GM12878 (cell line): ENCODE results near the gene MAML2. TPM values are rescaled to one million over a fixed set of nuclear protein-coding genes. Genes with fewer than 3 reads are reported as not detected.

ENCODE experiments used
- ATAC-seq: fragments of 200-7000 bp; cut with Tn5 transposase; 3 replicates; pipeline ENCODE4 v1.9.1; 2020; ENCODE audit warnings: mild to moderate bottlenecking, moderate library complexity
- BruUV-seq: library from RNA; stranded (reverse); fragments of 400-500 nt; replicated peaks from 2 replicates; lab custom pipeline; 2021; lab: Mats Ljungman, UMichigan
- CTCF ChIA-PET: fragments of 300-600 bp; sonication (Branson Sonifier 250); formaldehyde crosslinking; extraction: SDS; loops from one replicate; lab custom pipeline; 2021; ENCODE audit warnings: inconsistent platforms; lab: Yijun Ruan, JAX
- POLR2A ChIA-PET: fragments of 350-600 bp; formaldehyde crosslinking; extraction: SDS; loops from one replicate; lab custom pipeline; 2021; ENCODE audit warnings: inconsistent platforms; lab: Charles Lee
- RAD21 ChIA-PET: fragments of 300-600 bp; sonication (Branson Sonifier 250); formaldehyde crosslinking; loops from one replicate; lab custom pipeline; 2023; ENCODE audit warnings: antibody characterized with exemption; ENCODE audit not compliant: unreplicated experiment; lab: Charles Lee
- SMC1A ChIA-PET: fragments of 300-600 bp; sonication (Branson Sonifier 250); formaldehyde crosslinking; loops from one replicate; lab custom pipeline; 2023; ENCODE audit not compliant: unreplicated experiment, uncharacterized antibody; lab: Charles Lee
- DNase-seq: peaks from one replicate; pipeline ENCODE4 v3.0.0-alpha.2; 2011; ENCODE audit warnings: low read depth, low spot score
- FAIRE-seq: peaks from 3 replicates; lab custom pipeline; 2011; peaks lifted over from hg19 to GRCh38; lab: Jason Lieb, UNC
- H2AFZ ChIP-seq: 2 replicates; pipeline ENCODE4 v1.6.0; 2011; ENCODE audit warnings: low read depth, low read length, control low read depth; ENCODE audit not compliant: control insufficient read depth
- H3K27ac ChIP-seq: 2 replicates; pipeline ENCODE4 v1.5.1; 2011; ENCODE audit warnings: control low read depth; ENCODE audit not compliant: control insufficient read depth, insufficient read depth
- H3K27me3 ChIP-seq, 2 experiments: replicated peaks in 1 of 2; 2 replicates each; pipeline versions ENCODE4 v1.6.0 to v1.6.1; 2011; ENCODE audit warnings: low read length in 1 of 2; ENCODE audit not compliant: control insufficient read depth in 2 of 2, insufficient read depth in 2 of 2
- H3K36me3 ChIP-seq, 2 experiments: 2 replicates each; pipeline ENCODE4 v1.5.1; 2011; ENCODE audit warnings: low read length in 1 of 2; ENCODE audit not compliant: control insufficient read depth in 2 of 2, insufficient read depth in 2 of 2
- H3K4me1 ChIP-seq: 2 replicates; pipeline ENCODE4 v1.6.1; 2011; ENCODE audit warnings: mild to moderate bottlenecking, low read length, moderate library complexity, mixed read lengths; ENCODE audit not compliant: control insufficient read depth, insufficient read depth
- H3K4me2 ChIP-seq: 2 replicates; pipeline ENCODE4 v1.6.0; 2011; ENCODE audit warnings: control low read depth; ENCODE audit not compliant: control insufficient read depth, insufficient read depth
- H3K4me3 ChIP-seq: fragments of 200-600 bp; sonication (generic); 2 replicates; pipeline ENCODE4 v1.5.1; 2016
- H3K79me2 ChIP-seq: 2 replicates; pipeline ENCODE4 v1.6.0; 2011; ENCODE audit warnings: low read length; ENCODE audit not compliant: control insufficient read depth, insufficient read depth
- H3K9ac ChIP-seq: 2 replicates; pipeline ENCODE4 v1.8.0; 2011; ENCODE audit warnings: low read length, control low read depth, mixed read lengths; ENCODE audit not compliant: control insufficient read depth, insufficient read depth
- H3K9me3 ChIP-seq: replicated peaks from 3 replicates; pipeline ENCODE4 v1.5.1; 2011; ENCODE audit warnings: mild to moderate bottlenecking, low read length; ENCODE audit not compliant: control insufficient read depth, insufficient read depth
- H4K20me1 ChIP-seq: 2 replicates; pipeline ENCODE4 v1.6.0; 2011; ENCODE audit not compliant: control insufficient read depth, insufficient read depth
- ATF7 ChIP-seq: fragments of 450-650 bp; IDR thresholded peaks from 2 replicates; pipeline ENCODE4 v1.6.1; 2016; ENCODE audit warnings: low read depth, mild to moderate bottlenecking
- MEF2A ChIP-seq: IDR thresholded peaks from 2 replicates; pipeline ENCODE4 v1.6.1; 2011; ENCODE audit warnings: low read depth, mild to moderate bottlenecking, low read length, moderate library complexity; ENCODE audit not compliant: insufficient read depth
- NFXL1 ChIP-seq: fragments of 450-650 bp; IDR thresholded peaks from 2 replicates; pipeline ENCODE4 v1.6.1; 2017; ENCODE audit warnings: antibody characterized with exemption, mild to moderate bottlenecking, borderline replicate concordance
- RUNX3 ChIP-seq: IDR thresholded peaks from 2 replicates; pipeline ENCODE4 v1.6.1; 2012; ENCODE audit warnings: low read length, inconsistent platforms
- SMC3 ChIP-seq: IDR thresholded peaks from 2 replicates; pipeline ENCODE4 v1.6.1; 2011; ENCODE audit warnings: low read length, improper control_type of control experiment, borderline replicate concordance
- TCF3 ChIP-seq: IDR thresholded peaks from 2 replicates; pipeline ENCODE4 v1.6.1; 2012; ENCODE audit warnings: low read depth, mild to moderate bottlenecking, low read length, borderline replicate concordance; ENCODE audit not compliant: insufficient read depth
- WGBS: methylation state at CpG from one replicate; pipeline ENCODE4 v1.1.6; 2016; ENCODE audit warnings: low lambda C conversion rate; ENCODE audit not compliant: insufficient replicate concordance, insufficient coverage; ENCODE audit errors: missing lambda C conversion rate; 5-methylcytosine and 5-hydroxymethylcytosine counted together
- in situ Hi-C: fragments of 300-500 bp; cut with MboI; formaldehyde crosslinking; loops from 9 replicates; pipeline ENCODE4 v1.14.3; 2018; ENCODE audit warnings: mixed read lengths
- intact Hi-C: fragments of 100-400 bp; cut with micrococcal nuclease; formaldehyde crosslinking; loops from one replicate; pipeline ENCODE4 v1.14.2; 2022; ENCODE audit not compliant: unreplicated experiment
- polyA plus RNA-seq, 11 experiments: library from polyadenylated mRNA; depleted of rRNA in 4 of 11; unstranded in 6 of 11; stranded (reverse) in 5 of 11; fragments of >200 nt; fragmentation: Nextera tagmentation in 4 of 11; fragmentation: Illumina TruSeq in 1 of 11; extraction: Ambion mirVana in 4 of 11; extraction: Trizol in 1 of 11; gene quantifications; 1 replicate in 1 of 11; 2 replicates in 10 of 11; pipeline versions ENCODE4 v1.2.1 to v1.2.3, GENCODE V29; 2011 to 2016; ENCODE audit warnings: inconsistent platforms in 2 of 11, missing spikeins in 2 of 11, low read depth in 1 of 11
- total RNA-seq, 4 experiments: library from RNA; depleted of rRNA in 3 of 4; stranded (reverse); fragments of >200 nt in 3 of 4; fragmentation: Illumina TruSeq in 1 of 4; extraction: Trizol in 1 of 4; gene quantifications; 2 replicates each; pipeline versions ENCODE4 v1.2.1 to v1.2.3, GENCODE V29; 2013 to 2021
- TF ChIP-seq, protein P1 (sequence below): fragments of 450-650 bp; formaldehyde crosslinking; IDR thresholded peaks from 2 replicates; pipeline ENCODE4 v1.4.0; 2020; ENCODE audit warnings: mild to moderate bottlenecking, moderate library complexity
- TF ChIP-seq, protein P2 (sequence below): fragments of 450-650 bp; IDR thresholded peaks from 2 replicates; pipeline ENCODE4 v1.6.1; 2016; ENCODE audit warnings: mild to moderate bottlenecking, moderate library complexity, borderline replicate concordance
- TF ChIP-seq, protein P3 (sequence below): fragments of 450-650 bp; IDR thresholded peaks from 2 replicates; pipeline ENCODE4 v1.6.1; 2017; ENCODE audit warnings: antibody characterized with exemption, mild to moderate bottlenecking, moderate library complexity

MAML2 gene
- total and polyA plus RNA-seq, 10 of the 15 experiments (the other 5 are each of a cell fraction or from before 2014, with no cell fraction given), result 2.5 to 15.1 (median 12.0) TPM

DNA sequence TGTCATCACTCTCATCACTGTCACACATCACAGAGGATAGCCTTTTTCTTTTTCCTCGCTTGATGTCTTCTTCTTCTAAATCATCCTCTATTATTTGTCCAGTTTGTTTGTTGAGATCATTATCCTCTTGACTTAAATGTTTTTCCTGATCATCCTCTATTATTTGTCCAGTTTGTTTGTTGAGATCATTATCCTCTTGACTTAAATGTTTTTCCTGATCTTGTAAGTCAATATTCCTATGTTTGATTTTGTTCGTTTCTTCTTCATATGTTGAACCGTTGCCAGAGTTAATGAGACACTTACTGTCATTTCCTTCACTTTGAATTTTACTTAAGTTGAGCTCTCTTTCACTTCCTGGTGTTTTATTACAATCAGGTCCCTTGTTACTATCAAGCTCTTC is 41.2 kb upstream of the MAML2 start:
- Histone ChIP-seq H3K27ac (no peak overlapping the region), H3K79me2 (peaks cover 22% of the 10 kb centered on the region), H2AFZ (no peak overlapping the region), H3K36me3 (peaks cover 0 to 7% of the 10 kb centered on the region in 2 experiments; a peak in 1 of 4 replicates), H3K9me3 (no peaks in the 10 kb centered on the region; the same call in 2 of the 3 replicates), H3K4me2 (no peak overlapping the region), H3K4me1 (no peaks in the 10 kb centered on the region), H3K9ac (no peak overlapping the region), H3K4me3 (no peak overlapping the region), H4K20me1 (no peaks in the 10 kb centered on the region), H3K27me3 (no peaks in the 10 kb centered on the region)
- WGBS, result 75% methylated on average over 3 of the region's 3 CpGs
- TSS peak; percentile 12 for BruUV-seq
- ChIA-PET SMC1A (interaction anchor here (0.9 to 1.5 kb wide), 5 partner anchors 11 to 329 kb away, joined by 3 to 6 read pairs (median 4); partner anchors contain the start of gene MAML2), POLR2A (interaction anchor here (1.0 kb wide), 1 partner anchor 13 kb away, joined by 3 read pairs; no protein-coding TSS in a partner anchor), CTCF (interaction anchor here (1.0 to 1.6 kb wide), 5 partner anchors 10 to 535 kb away, joined by 3 to 6 read pairs (median 4); partner anchors contain the start of gene MAML2), RAD21 (interaction anchor here (1.0 to 1.3 kb wide), 2 partner anchors 9 to 41 kb away, joined by 6 to 7 read pairs; partner anchors contain the start of gene MAML2)
- no peak for ATAC-seq
- intact Hi-C loops (no loop called here), in situ Hi-C loops (no loop called here)
- DNase-seq, result no peak
- peak; percentile 7 for FAIRE-seq
- TF ChIP-seq MEF2A (no peak), SMC3 (no peak), ATF7 (no peak), RUNX3 (no peak), TCF3 (no peak), NFXL1 (no peak)
- TF ChIP-seq, protein P1, sequence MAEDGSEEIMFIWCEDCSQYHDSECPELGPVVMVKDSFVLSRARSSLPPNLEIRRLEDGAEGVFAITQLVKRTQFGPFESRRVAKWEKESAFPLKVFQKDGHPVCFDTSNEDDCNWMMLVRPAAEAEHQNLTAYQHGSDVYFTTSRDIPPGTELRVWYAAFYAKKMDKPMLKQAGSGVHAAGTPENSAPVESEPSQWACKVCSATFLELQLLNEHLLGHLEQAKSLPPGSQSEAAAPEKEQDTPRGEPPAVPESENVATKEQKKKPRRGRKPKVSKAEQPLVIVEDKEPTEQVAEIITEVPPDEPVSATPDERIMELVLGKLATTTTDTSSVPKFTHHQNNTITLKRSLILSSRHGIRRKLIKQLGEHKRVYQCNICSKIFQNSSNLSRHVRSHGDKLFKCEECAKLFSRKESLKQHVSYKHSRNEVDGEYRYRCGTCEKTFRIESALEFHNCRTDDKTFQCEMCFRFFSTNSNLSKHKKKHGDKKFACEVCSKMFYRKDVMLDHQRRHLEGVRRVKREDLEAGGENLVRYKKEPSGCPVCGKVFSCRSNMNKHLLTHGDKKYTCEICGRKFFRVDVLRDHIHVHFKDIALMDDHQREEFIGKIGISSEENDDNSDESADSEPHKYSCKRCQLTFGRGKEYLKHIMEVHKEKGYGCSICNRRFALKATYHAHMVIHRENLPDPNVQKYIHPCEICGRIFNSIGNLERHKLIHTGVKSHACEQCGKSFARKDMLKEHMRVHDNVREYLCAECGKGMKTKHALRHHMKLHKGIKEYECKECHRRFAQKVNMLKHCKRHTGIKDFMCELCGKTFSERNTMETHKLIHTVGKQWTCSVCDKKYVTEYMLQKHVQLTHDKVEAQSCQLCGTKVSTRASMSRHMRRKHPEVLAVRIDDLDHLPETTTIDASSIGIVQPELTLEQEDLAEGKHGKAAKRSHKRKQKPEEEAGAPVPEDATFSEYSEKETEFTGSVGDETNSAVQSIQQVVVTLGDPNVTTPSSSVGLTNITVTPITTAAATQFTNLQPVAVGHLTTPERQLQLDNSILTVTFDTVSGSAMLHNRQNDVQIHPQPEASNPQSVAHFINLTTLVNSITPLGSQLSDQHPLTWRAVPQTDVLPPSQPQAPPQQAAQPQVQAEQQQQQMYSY, result no peak
- TF ChIP-seq, protein P2, sequence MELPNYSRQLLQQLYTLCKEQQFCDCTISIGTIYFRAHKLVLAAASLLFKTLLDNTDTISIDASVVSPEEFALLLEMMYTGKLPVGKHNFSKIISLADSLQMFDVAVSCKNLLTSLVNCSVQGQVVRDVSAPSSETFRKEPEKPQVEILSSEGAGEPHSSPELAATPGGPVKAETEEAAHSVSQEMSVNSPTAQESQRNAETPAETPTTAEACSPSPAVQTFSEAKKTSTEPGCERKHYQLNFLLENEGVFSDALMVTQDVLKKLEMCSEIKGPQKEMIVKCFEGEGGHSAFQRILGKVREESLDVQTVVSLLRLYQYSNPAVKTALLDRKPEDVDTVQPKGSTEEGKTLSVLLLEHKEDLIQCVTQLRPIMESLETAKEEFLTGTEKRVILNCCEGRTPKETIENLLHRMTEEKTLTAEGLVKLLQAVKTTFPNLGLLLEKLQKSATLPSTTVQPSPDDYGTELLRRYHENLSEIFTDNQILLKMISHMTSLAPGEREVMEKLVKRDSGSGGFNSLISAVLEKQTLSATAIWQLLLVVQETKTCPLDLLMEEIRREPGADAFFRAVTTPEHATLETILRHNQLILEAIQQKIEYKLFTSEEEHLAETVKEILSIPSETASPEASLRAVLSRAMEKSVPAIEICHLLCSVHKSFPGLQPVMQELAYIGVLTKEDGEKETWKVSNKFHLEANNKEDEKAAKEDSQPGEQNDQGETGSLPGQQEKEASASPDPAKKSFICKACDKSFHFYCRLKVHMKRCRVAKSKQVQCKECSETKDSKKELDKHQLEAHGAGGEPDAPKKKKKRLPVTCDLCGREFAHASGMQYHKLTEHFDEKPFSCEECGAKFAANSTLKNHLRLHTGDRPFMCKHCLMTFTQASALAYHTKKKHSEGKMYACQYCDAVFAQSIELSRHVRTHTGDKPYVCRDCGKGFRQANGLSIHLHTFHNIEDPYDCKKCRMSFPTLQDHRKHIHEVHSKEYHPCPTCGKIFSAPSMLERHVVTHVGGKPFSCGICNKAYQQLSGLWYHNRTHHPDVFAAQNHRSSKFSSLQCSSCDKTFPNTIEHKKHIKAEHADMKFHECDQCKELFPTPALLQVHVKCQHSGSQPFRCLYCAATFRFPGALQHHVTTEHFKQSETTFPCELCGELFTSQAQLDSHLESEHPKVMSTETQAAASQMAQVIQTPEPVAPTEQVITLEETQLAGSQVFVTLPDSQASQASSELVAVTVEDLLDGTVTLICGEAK, result no peak
- TF ChIP-seq, protein P3, sequence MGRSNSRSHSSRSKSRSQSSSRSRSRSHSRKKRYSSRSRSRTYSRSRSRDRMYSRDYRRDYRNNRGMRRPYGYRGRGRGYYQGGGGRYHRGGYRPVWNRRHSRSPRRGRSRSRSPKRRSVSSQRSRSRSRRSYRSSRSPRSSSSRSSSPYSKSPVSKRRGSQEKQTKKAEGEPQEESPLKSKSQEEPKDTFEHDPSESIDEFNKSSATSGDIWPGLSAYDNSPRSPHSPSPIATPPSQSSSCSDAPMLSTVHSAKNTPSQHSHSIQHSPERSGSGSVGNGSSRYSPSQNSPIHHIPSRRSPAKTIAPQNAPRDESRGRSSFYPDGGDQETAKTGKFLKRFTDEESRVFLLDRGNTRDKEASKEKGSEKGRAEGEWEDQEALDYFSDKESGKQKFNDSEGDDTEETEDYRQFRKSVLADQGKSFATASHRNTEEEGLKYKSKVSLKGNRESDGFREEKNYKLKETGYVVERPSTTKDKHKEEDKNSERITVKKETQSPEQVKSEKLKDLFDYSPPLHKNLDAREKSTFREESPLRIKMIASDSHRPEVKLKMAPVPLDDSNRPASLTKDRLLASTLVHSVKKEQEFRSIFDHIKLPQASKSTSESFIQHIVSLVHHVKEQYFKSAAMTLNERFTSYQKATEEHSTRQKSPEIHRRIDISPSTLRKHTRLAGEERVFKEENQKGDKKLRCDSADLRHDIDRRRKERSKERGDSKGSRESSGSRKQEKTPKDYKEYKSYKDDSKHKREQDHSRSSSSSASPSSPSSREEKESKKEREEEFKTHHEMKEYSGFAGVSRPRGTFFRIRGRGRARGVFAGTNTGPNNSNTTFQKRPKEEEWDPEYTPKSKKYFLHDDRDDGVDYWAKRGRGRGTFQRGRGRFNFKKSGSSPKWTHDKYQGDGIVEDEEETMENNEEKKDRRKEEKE, result no peak
